HFF-Myc (cell line): ENCODE data around the gene DGCR2.

Experiments
- DNase-seq: peaks from one replicate; pipeline ENCODE4 v3.0.0-alpha.2; 2011; ENCODE audit warnings: low read depth; ENCODE audit errors: extremely low read depth
- H3K4me3 ChIP-seq: replicated peaks from 2 replicates; pipeline ENCODE4 v1.5.1; 2011; ENCODE audit warnings: low read depth, mild to moderate bottlenecking, control low read depth, low read length
- CTCF ChIP-seq: IDR thresholded peaks from 2 replicates; pipeline ENCODE4 v1.5.1; 2012; ENCODE audit warnings: mild to moderate bottlenecking, low read depth, low read length, control low read depth; ENCODE audit errors: missing control alignments

The DGCR2 gene

GRCh38 chr22:19122143-19122751 is at the start of gene DGCR2:
Gene DGCR2, minus strand, starts transcription at chr22:19122412. Its CDS starts 206 bp downstream, at chr22:19122206.
- peak; percentile 70 for DNase-seq
- TF ChIP-seq CTCF = no peak
- H3K4me3 ChIP-seq = peak within 1 kb of the TSS; percentile 82

GRCh38 chr22:19169947-19170318 is 47.7 kb upstream of the DGCR2 start:
- H3K4me3 ChIP-seq = no peak overlapping the region; the same call in 1 of the 2 replicates
- DNase-seq = no peak
- no peak for TF ChIP-seq CTCF

DNA sequence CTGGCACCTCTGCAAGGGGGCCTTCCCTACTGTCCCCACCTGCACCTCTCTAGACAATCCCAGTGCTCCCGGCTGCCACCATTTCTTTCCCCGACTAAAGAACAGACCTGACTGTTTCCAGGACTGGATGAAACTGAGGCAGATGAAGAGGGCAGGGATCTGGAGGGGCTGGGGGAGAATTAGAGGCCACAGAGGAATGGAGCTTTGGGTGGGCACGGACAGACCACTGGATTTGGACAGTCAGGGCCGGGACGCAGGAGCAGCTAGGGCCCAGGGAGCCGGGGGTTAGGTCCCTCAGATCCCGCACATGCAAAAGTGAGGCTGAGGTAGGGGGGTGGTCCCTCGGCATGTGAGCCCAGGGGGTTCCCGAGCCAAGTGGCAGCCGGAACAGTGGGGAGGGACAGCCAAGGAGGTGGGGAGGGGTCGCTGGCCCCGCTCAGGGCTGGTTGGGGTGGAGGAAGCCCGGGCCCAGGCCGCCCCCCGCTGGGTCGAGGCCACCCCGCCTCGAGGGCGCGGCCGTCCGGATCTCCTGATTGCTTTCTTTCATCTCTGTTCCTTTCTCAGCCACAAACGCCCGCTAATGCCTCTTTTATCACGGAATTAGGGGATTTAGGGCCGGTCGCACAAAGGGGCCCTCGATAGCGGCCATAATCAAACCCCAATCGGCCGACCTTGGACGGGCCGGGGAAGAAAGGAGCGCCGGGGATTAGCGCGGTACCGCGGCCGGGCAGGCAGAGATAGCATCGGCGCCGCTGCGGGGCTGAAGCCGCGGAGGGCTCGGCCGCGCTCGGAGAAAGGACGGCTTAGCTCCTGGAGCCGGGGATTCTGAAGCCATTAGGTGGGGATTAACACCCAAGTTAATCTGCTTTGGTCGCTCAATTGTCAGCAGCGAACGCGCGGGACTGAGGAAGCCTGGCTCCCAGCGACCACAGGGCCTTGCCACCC is 47.1 kb upstream of the DGCR2 start:
- no peak for TF ChIP-seq CTCF
- no peak for DNase-seq
- H3K4me3 ChIP-seq = peak overlapping the region; percentile 31

- DNase-seq = no peak
- no peak for TF ChIP-seq CTCF
- no peak overlapping the region for H3K4me3 ChIP-seq
Observed at GRCh38 chr22:19168088-19168890, 46.1 kb upstream of the DGCR2 start.

- DNase-seq = no peak
- TF ChIP-seq CTCF = no peak
- no peak overlapping the region for H3K4me3 ChIP-seq
Observed at GRCh38 chr22:19167106-19167869, 45.1 kb upstream of the DGCR2 start.

- no peak for DNase-seq
- TF ChIP-seq CTCF = no peak
- no peak overlapping the region for H3K4me3 ChIP-seq
Observed at GRCh38 chr22:19166421-19166820, 44.2 kb upstream of the DGCR2 start.
